HEK293 (cell line): ENCODE data around the gene KPNA2.

ENCODE experiments used
- CTCF ChIA-PET: fragments of 350-600 bp; formaldehyde crosslinking; extraction: SDS; loops from one replicate; lab custom pipeline; 2021; ENCODE audit warnings: antibody characterized with exemption; lab: Yijun Ruan, JAX
- POLR2A ChIA-PET: fragments of 300-600 bp; formaldehyde crosslinking; extraction: SDS; loops from one replicate; lab custom pipeline; 2020; ENCODE audit warnings: antibody characterized with exemption, inconsistent platforms; lab: Yijun Ruan, JAX
- H3K27ac ChIP-seq: fragments of 200-500 bp; sonication (Bioruptor generic); 2 replicates; pipeline ENCODE4 v1.5.1; 2014; ENCODE audit warnings: low read depth, low read length, control low read depth, inconsistent platforms; ENCODE audit errors: extremely low read depth
- H3K36me3 ChIP-seq, 2 experiments: fragments of 200-500 bp in 1 of 2; sonication (Bioruptor generic) in 1 of 2; 1 replicate in 1 of 2; 2 replicates in 1 of 2; pipeline ENCODE4 v1.5.1; 2014 to 2017; ENCODE audit warnings: inconsistent platforms in 2 of 2, low read length in 2 of 2; ENCODE audit not compliant: control insufficient read depth in 2 of 2, insufficient read depth in 1 of 2
- H3K4me1 ChIP-seq: fragments of 200-500 bp; sonication (Bioruptor generic); 2 replicates; pipeline ENCODE4 v1.5.1; 2014; ENCODE audit warnings: mild to moderate bottlenecking, low read length, inconsistent platforms; ENCODE audit not compliant: control insufficient read depth, insufficient read depth
- H3K4me3 ChIP-seq: 2 replicates; pipeline ENCODE4 v1.5.1; 2011; ENCODE audit warnings: low read depth, mild to moderate bottlenecking, control low read depth, low read length, moderate library complexity
- H3K9me3 ChIP-seq: fragments of 200-500 bp; sonication (Bioruptor generic); 2 replicates; pipeline ENCODE4 v1.5.1; 2014; ENCODE audit warnings: low read depth, low read length, inconsistent platforms; ENCODE audit not compliant: control insufficient read depth, insufficient read depth
- BCL11A ChIP-seq: fragments of 450-650 bp; formaldehyde crosslinking; IDR thresholded peaks from 2 replicates; pipeline ENCODE4 v1.5.1; 2016; ENCODE audit warnings: low read depth, missing biosample characterization, missing genetic modification characterization
- KLF10 ChIP-seq: fragments of 450-650 bp; IDR thresholded peaks from 2 replicates; pipeline ENCODE4 v1.5.1; 2018; ENCODE audit warnings: missing biosample characterization, mild to moderate bottlenecking, missing genetic modification characterization
- KLF8 ChIP-seq: fragments of 450-650 bp; formaldehyde crosslinking; IDR thresholded peaks from 2 replicates; pipeline ENCODE4 v1.5.1; 2016; ENCODE audit warnings: missing biosample characterization, missing genetic modification characterization
- PRDM1 ChIP-seq: fragments of 450-650 bp; formaldehyde crosslinking; IDR thresholded peaks from 2 replicates; pipeline ENCODE4; 2016; ENCODE audit warnings: missing biosample characterization, missing genetic modification characterization
- SETDB1 ChIP-seq: IDR thresholded peaks from one replicate; pipeline ENCODE4 v1.6.1; 2017; ENCODE audit warnings: mild to moderate bottlenecking, low read length, moderate library complexity, mixed read lengths; ENCODE audit not compliant: insufficient read length
- ZBTB17 ChIP-seq: fragments of 450-650 bp; formaldehyde crosslinking; IDR thresholded peaks from 2 replicates; pipeline ENCODE4 v1.5.1; 2016; ENCODE audit warnings: missing biosample characterization, missing genetic modification characterization
- ZNF157 ChIP-seq: fragments of 450-650 bp; formaldehyde crosslinking; IDR thresholded peaks from 2 replicates; pipeline ENCODE4 v1.5.1; 2016; ENCODE audit warnings: missing biosample characterization, missing genetic modification characterization
- ZNF174 ChIP-seq: fragments of 450-650 bp; formaldehyde crosslinking; IDR thresholded peaks from 2 replicates; pipeline ENCODE4 v1.5.0; 2017; ENCODE audit warnings: missing biosample characterization, mild to moderate bottlenecking, missing genetic modification characterization
- ZNF211 ChIP-seq: fragments of 450-650 bp; formaldehyde crosslinking; IDR thresholded peaks from 2 replicates; pipeline ENCODE4 v1.5.1; 2016; ENCODE audit warnings: low read depth, missing biosample characterization, missing genetic modification characterization
- ZNF24 ChIP-seq: fragments of 450-650 bp; formaldehyde crosslinking; IDR thresholded peaks from 2 replicates; pipeline ENCODE4 v1.5.1; 2016; ENCODE audit warnings: missing biosample characterization, missing genetic modification characterization
- ZNF248 ChIP-seq: fragments of 450-650 bp; formaldehyde crosslinking; IDR thresholded peaks from 2 replicates; pipeline ENCODE4 v1.5.1; 2017; ENCODE audit warnings: missing biosample characterization, missing genetic modification characterization
- ZNF366 ChIP-seq: fragments of 450-650 bp; formaldehyde crosslinking; conservative IDR thresholded peaks from 2 replicates; pipeline ENCODE4 v1.5.1; 2016; ENCODE audit warnings: missing biosample characterization, missing genetic modification characterization
- ZNF514 ChIP-seq: fragments of 450-650 bp; formaldehyde crosslinking; IDR thresholded peaks from 2 replicates; pipeline ENCODE4 v1.5.1; 2016; ENCODE audit warnings: missing biosample characterization, missing genetic modification characterization
- ZNF529 ChIP-seq: fragments of 450-650 bp; formaldehyde crosslinking; IDR thresholded peaks from 2 replicates; pipeline ENCODE4 v1.5.1; 2017; ENCODE audit warnings: missing genetic modification characterization, missing biosample characterization; ENCODE audit not compliant: insufficient replicate concordance
- ZNF621 ChIP-seq: fragments of 450-650 bp; formaldehyde crosslinking; IDR thresholded peaks from 2 replicates; pipeline ENCODE4 v1.5.1; 2017; ENCODE audit warnings: missing biosample characterization, missing genetic modification characterization
- ZNF624 ChIP-seq: fragments of 450-650 bp; formaldehyde crosslinking; IDR thresholded peaks from 2 replicates; pipeline ENCODE4 v1.5.1; 2017; ENCODE audit warnings: missing biosample characterization, missing genetic modification characterization
- ZNF654 ChIP-seq: fragments of 450-650 bp; formaldehyde crosslinking; IDR thresholded peaks from 2 replicates; pipeline ENCODE4 v1.5.1; 2016; ENCODE audit warnings: low read depth, missing biosample characterization, missing genetic modification characterization
- ZNF768 ChIP-seq: fragments of 450-650 bp; formaldehyde crosslinking; IDR thresholded peaks from 2 replicates; pipeline ENCODE4 v1.5.1; 2018; ENCODE audit warnings: missing biosample characterization, mild to moderate bottlenecking, missing genetic modification characterization
- ZNF776 ChIP-seq: fragments of 450-650 bp; formaldehyde crosslinking; IDR thresholded peaks from 2 replicates; pipeline ENCODE4 v1.5.0; 2017; ENCODE audit warnings: missing biosample characterization, missing genetic modification characterization, borderline replicate concordance
- ZNF792 ChIP-seq: fragments of 450-650 bp; formaldehyde crosslinking; IDR thresholded peaks from 2 replicates; pipeline ENCODE4 v1.5.1; 2016; ENCODE audit warnings: missing biosample characterization, missing genetic modification characterization
- TF ChIP-seq, protein P1 (sequence below): fragments of 450-650 bp; formaldehyde crosslinking; IDR thresholded peaks from 2 replicates; pipeline ENCODE4 v1.5.1; 2016; ENCODE audit warnings: missing biosample characterization, missing genetic modification characterization
- TF ChIP-seq, protein P2 (sequence below): fragments of 450-650 bp; formaldehyde crosslinking; conservative IDR thresholded peaks from 2 replicates; pipeline ENCODE4 v1.5.1; 2016; ENCODE audit warnings: low read depth, missing biosample characterization, missing genetic modification characterization
- TF ChIP-seq, protein P3 (sequence below): fragments of 450-650 bp; formaldehyde crosslinking; IDR thresholded peaks from 2 replicates; pipeline ENCODE4 v1.5.0; 2017; ENCODE audit warnings: missing biosample characterization, missing genetic modification characterization, borderline replicate concordance
- TF ChIP-seq, protein P4 (sequence below): fragments of 450-650 bp; formaldehyde crosslinking; IDR thresholded peaks from 2 replicates; pipeline ENCODE4 v1.5.1; 2017; ENCODE audit warnings: missing biosample characterization, missing genetic modification characterization
- TF ChIP-seq, protein P5 (sequence below): fragments of 450-650 bp; formaldehyde crosslinking; optimal IDR thresholded peaks from 2 replicates; pipeline ENCODE3; 2016; ENCODE audit warnings: missing biosample characterization, mild to moderate bottlenecking, missing genetic modification characterization
- TF ChIP-seq, protein P6 (sequence below): fragments of 450-650 bp; formaldehyde crosslinking; IDR thresholded peaks from 2 replicates; pipeline ENCODE4 v1.5.1; 2016; ENCODE audit warnings: missing biosample characterization, missing genetic modification characterization

The KPNA2 gene

DNA sequence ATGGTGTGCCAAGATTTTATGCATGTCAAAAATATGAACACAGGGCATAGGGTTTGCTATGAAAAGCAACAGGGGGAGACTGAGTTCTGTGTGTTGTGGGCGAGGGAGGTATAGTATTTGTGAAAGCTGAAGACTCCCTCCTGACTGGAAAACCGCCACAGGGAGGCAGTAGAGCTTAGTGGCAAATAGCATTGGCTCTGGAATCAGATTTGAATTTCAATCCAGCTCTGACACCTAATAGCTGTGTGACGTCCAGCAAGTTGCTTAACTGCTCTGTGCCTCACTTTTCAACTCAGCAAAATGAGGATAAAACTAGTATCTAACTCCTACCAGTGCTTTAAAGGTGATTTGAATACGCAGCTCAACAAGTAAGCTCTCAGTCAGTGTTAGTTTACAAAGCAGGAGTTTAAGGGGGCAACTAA, 22.0 kb downstream of the KPNA2 start:
- ChIA-PET POLR2A (no interaction called here), CTCF (interaction anchor here (0.7 to 3.2 kb wide), 11 partner anchors 11 to 961 kb away, joined by 3 to 9 read pairs (median 4); no protein-coding TSS in a partner anchor)
- no peak overlapping the region for H3K27ac ChIP-seq

DNA sequence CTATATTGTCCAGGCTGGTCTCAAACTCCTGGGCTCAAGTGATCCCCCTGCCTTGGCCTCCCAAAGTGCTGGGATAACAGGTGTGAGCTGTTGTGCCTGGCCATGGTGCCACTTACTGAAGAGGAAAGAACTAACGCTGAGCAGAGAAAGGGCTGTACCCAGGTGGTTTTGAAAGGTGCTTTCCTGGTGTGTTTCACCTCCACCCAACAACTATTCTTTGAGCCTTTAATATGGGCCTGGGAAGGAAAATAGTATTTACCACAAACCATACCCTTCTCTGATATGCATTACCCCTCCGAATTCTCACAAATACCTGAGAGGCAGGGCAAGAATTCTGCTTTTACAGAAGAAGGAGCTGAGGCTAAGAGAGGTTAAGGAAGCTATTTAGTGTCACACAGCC, 24.8 kb downstream of the KPNA2 start:
- H3K36me3 ChIP-seq: no peaks in the 10 kb centered on the region
- no peak overlapping the region for H3K27ac ChIP-seq
- TF ChIP-seq KLF8 (tag by site-specific recombination) (no peak), ZNF624 (tag by site-specific recombination) (no peak), SETDB1 (no peak), ZNF211 (no peak), ZNF514 (no peak), ZNF621 (tag by site-specific recombination) (no peak), KLF10 (tag by site-specific recombination) (no peak), ZNF24 (tag by site-specific recombination) (no peak), ZNF792 (tag by site-specific recombination) (no peak), ZNF248 (tag by site-specific recombination) (no peak), ZNF174 (tag by site-specific recombination) (no peak), ZNF366 (tag by site-specific recombination) (no peak), ZNF776 (tag by site-specific recombination) (no peak), ZNF529 (no peak)
- TF ChIP-seq, protein P1, sequence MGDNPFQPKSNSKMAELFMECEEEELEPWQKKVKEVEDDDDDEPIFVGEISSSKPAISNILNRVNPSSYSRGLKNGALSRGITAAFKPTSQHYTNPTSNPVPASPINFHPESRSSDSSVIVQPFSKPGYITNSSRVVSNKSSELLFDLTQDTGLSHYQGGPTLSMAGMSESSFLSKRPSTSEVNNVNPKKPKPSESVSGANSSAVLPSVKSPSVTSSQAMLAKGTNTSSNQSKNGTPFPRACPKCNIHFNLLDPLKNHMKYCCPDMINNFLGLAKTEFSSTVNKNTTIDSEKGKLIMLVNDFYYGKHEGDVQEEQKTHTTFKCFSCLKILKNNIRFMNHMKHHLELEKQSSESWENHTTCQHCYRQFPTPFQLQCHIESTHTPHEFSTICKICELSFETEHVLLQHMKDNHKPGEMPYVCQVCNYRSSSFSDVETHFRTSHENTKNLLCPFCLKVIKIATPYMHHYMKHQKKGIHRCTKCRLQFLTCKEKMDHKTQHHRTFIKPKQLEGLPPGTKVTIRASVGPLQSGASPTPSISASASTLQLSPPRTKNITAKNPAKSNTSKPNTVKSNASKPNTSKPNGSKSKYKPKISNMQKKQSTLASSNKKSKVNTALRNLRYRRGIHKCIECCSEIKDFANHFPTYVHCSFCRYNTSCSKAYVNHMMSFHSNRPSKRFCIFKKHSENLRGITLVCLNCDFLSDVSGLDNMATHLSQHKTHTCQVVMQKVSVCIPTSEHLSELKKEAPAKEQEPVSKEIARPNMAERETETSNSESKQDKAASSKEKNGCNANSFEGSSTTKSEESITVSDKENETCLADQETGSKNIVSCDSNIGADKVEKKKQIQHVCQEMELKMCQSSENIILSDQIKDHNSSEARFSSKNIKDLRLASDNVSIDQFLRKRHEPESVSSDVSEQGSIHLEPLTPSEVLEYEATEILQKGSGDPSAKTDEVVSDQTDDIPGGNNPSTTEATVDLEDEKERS: no peak
- TF ChIP-seq, protein P2, sequence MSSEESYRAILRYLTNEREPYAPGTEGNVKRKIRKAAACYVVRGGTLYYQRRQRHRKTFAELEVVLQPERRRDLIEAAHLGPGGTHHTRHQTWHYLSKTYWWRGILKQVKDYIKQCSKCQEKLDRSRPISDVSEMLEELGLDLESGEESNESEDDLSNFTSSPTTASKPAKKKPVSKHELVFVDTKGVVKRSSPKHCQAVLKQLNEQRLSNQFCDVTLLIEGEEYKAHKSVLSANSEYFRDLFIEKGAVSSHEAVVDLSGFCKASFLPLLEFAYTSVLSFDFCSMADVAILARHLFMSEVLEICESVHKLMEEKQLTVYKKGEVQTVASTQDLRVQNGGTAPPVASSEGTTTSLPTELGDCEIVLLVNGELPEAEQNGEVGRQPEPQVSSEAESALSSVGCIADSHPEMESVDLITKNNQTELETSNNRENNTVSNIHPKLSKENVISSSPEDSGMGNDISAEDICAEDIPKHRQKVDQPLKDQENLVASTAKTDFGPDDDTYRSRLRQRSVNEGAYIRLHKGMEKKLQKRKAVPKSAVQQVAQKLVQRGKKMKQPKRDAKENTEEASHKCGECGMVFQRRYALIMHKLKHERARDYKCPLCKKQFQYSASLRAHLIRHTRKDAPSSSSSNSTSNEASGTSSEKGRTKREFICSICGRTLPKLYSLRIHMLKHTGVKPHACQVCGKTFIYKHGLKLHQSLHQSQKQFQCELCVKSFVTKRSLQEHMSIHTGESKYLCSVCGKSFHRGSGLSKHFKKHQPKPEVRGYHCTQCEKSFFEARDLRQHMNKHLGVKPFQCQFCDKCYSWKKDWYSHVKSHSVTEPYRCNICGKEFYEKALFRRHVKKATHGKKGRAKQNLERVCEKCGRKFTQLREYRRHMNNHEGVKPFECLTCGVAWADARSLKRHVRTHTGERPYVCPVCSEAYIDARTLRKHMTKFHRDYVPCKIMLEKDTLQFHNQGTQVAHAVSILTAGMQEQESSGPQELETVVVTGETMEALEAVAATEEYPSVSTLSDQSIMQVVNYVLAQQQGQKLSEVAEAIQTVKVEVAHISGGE (tag by site-specific recombination): no peak
- TF ChIP-seq, protein P3, sequence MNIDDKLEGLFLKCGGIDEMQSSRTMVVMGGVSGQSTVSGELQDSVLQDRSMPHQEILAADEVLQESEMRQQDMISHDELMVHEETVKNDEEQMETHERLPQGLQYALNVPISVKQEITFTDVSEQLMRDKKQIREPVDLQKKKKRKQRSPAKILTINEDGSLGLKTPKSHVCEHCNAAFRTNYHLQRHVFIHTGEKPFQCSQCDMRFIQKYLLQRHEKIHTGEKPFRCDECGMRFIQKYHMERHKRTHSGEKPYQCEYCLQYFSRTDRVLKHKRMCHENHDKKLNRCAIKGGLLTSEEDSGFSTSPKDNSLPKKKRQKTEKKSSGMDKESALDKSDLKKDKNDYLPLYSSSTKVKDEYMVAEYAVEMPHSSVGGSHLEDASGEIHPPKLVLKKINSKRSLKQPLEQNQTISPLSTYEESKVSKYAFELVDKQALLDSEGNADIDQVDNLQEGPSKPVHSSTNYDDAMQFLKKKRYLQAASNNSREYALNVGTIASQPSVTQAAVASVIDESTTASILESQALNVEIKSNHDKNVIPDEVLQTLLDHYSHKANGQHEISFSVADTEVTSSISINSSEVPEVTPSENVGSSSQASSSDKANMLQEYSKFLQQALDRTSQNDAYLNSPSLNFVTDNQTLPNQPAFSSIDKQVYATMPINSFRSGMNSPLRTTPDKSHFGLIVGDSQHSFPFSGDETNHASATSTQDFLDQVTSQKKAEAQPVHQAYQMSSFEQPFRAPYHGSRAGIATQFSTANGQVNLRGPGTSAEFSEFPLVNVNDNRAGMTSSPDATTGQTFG (tag by site-specific recombination): no peak
- TF ChIP-seq, all 188 proteins: peak for 0
- H3K4me3 ChIP-seq: no peak overlapping the region
- ChIA-PET POLR2A (no interaction called here), CTCF (interaction anchor here (0.6 to 1.1 kb wide), 3 partner anchors 26 to 45 kb away, joined by 3 to 5 read pairs (median 5); no protein-coding TSS in a partner anchor)
- no peaks in the 10 kb centered on the region for H3K4me1 ChIP-seq
- H3K9me3 ChIP-seq: no peaks in the 10 kb centered on the region

More for the DNA sequence above, 22.0 kb downstream of the KPNA2 start:
- H3K4me1 ChIP-seq: no peaks in the 10 kb centered on the region
- H3K4me3 ChIP-seq: no peak overlapping the region
- H3K36me3 ChIP-seq: no peaks in the 10 kb centered on the region
- TF ChIP-seq, protein P4, sequence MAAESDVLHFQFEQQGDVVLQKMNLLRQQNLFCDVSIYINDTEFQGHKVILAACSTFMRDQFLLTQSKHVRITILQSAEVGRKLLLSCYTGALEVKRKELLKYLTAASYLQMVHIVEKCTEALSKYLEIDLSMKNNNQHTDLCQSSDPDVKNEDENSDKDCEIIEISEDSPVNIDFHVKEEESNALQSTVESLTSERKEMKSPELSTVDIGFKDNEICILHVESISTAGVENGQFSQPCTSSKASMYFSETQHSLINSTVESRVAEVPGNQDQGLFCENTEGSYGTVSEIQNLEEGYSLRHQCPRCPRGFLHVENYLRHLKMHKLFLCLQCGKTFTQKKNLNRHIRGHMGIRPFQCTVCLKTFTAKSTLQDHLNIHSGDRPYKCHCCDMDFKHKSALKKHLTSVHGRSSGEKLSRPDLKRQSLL: peak; percentile 90; the same call in 1 of the 2 replicates
- TF ChIP-seq, protein P5, sequence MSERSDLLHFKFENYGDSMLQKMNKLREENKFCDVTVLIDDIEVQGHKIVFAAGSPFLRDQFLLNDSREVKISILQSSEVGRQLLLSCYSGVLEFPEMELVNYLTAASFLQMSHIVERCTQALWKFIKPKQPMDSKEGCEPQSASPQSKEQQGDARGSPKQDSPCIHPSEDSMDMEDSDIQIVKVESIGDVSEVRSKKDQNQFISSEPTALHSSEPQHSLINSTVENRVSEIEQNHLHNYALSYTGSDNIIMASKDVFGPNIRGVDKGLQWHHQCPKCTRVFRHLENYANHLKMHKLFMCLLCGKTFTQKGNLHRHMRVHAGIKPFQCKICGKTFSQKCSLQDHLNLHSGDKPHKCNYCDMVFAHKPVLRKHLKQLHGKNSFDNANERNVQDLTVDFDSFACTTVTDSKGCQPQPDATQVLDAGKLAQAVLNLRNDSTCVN (tag by site-specific recombination): no peak
- TF ChIP-seq PRDM1 (tag by site-specific recombination) (no peak), ZNF654 (tag by site-specific recombination) (peak; percentile 56), ZBTB17 (tag by site-specific recombination) (0 out of 2 replicates have a peak, but pooled peaks have one; percentile 27), ZNF768 (tag by site-specific recombination) (peak; percentile 93), ZNF157 (tag by site-specific recombination) (no peak), BCL11A (tag by site-specific recombination) (no peak)
- TF ChIP-seq, protein P6, sequence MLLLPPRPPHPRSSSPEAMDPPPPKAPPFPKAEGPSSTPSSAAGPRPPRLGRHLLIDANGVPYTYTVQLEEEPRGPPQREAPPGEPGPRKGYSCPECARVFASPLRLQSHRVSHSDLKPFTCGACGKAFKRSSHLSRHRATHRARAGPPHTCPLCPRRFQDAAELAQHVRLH: no peak
- TF ChIP-seq, all 188 proteins: peak for 4
- no peaks in the 10 kb centered on the region for H3K9me3 ChIP-seq
